ENCODE results near the gene SSR2.

The SSR2 gene

GRCh38 chr1:156020293-156021092 is at the start of gene SSR2:
SSR2 (minus strand) TSS chr1:156020951; CDS start chr1:156020167, 784 bp downstream.
- DNase-seq = peak; percentile 100

GRCh38 chr1:156070548-156070947 is 49.8 kb upstream of the SSR2 start:
- DNase-seq = peak; percentile 73

- DNase-seq = no peak
Measured at GRCh38 chr1:156069490-156070455, 49.0 kb upstream of the SSR2 start.

- DNase-seq = no peak
Measured at GRCh38 chr1:156067262-156067661, 46.5 kb upstream of the SSR2 start.

- no peak for DNase-seq
Measured at GRCh38 chr1:156065871-156066270, 45.1 kb upstream of the SSR2 start.

GRCh38 chr1:156065212-156065611 is 44.5 kb upstream of the SSR2 start:
- no peak for DNase-seq

GRCh38 chr1:156064615-156065014 is 43.9 kb upstream of the SSR2 start:
- no peak for DNase-seq

GRCh38 chr1:156063997-156064285 is 43.2 kb upstream of the SSR2 start:
- no peak for DNase-seq

GRCh38 chr1:156062189-156062588 is 41.4 kb upstream of the SSR2 start:
- DNase-seq = no peak

- no peak for DNase-seq
Measured at GRCh38 chr1:156060937-156061636, 40.3 kb upstream of the SSR2 start, which contains the start of gene RAB25. RAB25 (plus strand) TSS chr1:156061160; CDS start chr1:156061401, 241 bp downstream.

GRCh38 chr1:156056326-156056849 is 35.6 kb upstream of the SSR2 start:
- DNase-seq = no peak

- no peak for DNase-seq
Measured at GRCh38 chr1:156055281-156056048, 34.7 kb upstream of the SSR2 start.

- DNase-seq = peak; percentile 100
Measured at GRCh38 chr1:156054500-156055280, 33.9 kb upstream of the SSR2 start, which contains the start of gene LAMTOR2. LAMTOR2 (plus strand) TSS chr1:156054782; CDS start chr1:156054890, 108 bp downstream.

GRCh38 chr1:156053768-156054499 is 33.2 kb upstream of the SSR2 start, which contains the start of gene UBQLN4:
UBQLN4 (minus strand) TSS chr1:156053798; CDS start chr1:156053701, 97 bp downstream.
- peak; percentile 100 for DNase-seq

- DNase-seq = peak; percentile 89
Measured at GRCh38 chr1:156052862-156053767, 32.4 kb upstream of the SSR2 start.

- no peak for DNase-seq
Measured at GRCh38 chr1:156051011-156051725, 30.4 kb upstream of the SSR2 start.

GRCh38 chr1:156050376-156050775 is 29.6 kb upstream of the SSR2 start:
- no peak for DNase-seq

GRCh38 chr1:156048663-156049258 is 28.0 kb upstream of the SSR2 start:
- DNase-seq = no peak

All from NCI-H345 (cell line).